Cardiac fibroblast (primary cell): ENCODE data around the gene UBE2E2.

Source experiments
- DNase-seq, 2 donors: peaks; one replicate each; pipeline versions ENCODE4 v3.0.0 to v3.0.0-alpha.2; 2010; ENCODE audit warnings: low read depth in 2 of 2
- H3K4me3 ChIP-seq, 2 donors: replicated peaks in 1 of 2; 1 replicate in 1 of 2; 2 replicates in 1 of 2; pipeline ENCODE4 v1.5.1; 2011; ENCODE audit warnings: low read depth in 2 of 2, low read length in 2 of 2, mild to moderate bottlenecking in 2 of 2, moderate library complexity in 1 of 2
- CTCF ChIP-seq: IDR thresholded peaks from one replicate; pipeline ENCODE4 v1.5.1; 2011; ENCODE audit warnings: low read depth, mild to moderate bottlenecking, low read length, inconsistent platforms

UBE2E2 gene

GRCh38 chr3:23590424-23591273 is 387.5 kb downstream of the UBE2E2 start:
- H3K4me3 ChIP-seq, result no peak overlapping the region
- peak in 1 of 2 donors; percentile 25 for DNase-seq
- TF ChIP-seq CTCF, result no peak

- no peak overlapping the region for H3K4me3 ChIP-seq
- no peak for DNase-seq
- no peak for TF ChIP-seq CTCF
Observed at GRCh38 chr3:23591374-23591773, 388.2 kb downstream of the UBE2E2 start.

GRCh38 chr3:23592961-23593931 is 390.1 kb downstream of the UBE2E2 start:
- no peak for TF ChIP-seq CTCF
- no peak for DNase-seq
- no peak overlapping the region for H3K4me3 ChIP-seq

GRCh38 chr3:23594066-23594465 is 390.9 kb downstream of the UBE2E2 start:
- H3K4me3 ChIP-seq, result no peak overlapping the region
- peak in 1 of 2 donors; percentile 28 for DNase-seq
- TF ChIP-seq CTCF, result no peak

GRCh38 chr3:23594894-23595670 is 392.0 kb downstream of the UBE2E2 start:
- TF ChIP-seq CTCF, result peak; percentile 20
- DNase-seq, result peak; percentile 64 to 69
- H3K4me3 ChIP-seq, result no peak overlapping the region

GRCh38 chr3:23595851-23596250 is 392.7 kb downstream of the UBE2E2 start:
- no peak for DNase-seq
- H3K4me3 ChIP-seq, result no peak overlapping the region
- TF ChIP-seq CTCF, result no peak
